ENCODE data around the gene TINAGL1. TPM values are rescaled to one million over a fixed set of nuclear protein-coding genes. Genes with fewer than 3 reads are reported as not detected.

The TINAGL1 gene
- total and polyA plus RNA-seq, 2 of the 13 experiments (the other 11 are each of a cell fraction or from before 2014, with no cell fraction given) = 24.7 to 76.8 TPM

DNA sequence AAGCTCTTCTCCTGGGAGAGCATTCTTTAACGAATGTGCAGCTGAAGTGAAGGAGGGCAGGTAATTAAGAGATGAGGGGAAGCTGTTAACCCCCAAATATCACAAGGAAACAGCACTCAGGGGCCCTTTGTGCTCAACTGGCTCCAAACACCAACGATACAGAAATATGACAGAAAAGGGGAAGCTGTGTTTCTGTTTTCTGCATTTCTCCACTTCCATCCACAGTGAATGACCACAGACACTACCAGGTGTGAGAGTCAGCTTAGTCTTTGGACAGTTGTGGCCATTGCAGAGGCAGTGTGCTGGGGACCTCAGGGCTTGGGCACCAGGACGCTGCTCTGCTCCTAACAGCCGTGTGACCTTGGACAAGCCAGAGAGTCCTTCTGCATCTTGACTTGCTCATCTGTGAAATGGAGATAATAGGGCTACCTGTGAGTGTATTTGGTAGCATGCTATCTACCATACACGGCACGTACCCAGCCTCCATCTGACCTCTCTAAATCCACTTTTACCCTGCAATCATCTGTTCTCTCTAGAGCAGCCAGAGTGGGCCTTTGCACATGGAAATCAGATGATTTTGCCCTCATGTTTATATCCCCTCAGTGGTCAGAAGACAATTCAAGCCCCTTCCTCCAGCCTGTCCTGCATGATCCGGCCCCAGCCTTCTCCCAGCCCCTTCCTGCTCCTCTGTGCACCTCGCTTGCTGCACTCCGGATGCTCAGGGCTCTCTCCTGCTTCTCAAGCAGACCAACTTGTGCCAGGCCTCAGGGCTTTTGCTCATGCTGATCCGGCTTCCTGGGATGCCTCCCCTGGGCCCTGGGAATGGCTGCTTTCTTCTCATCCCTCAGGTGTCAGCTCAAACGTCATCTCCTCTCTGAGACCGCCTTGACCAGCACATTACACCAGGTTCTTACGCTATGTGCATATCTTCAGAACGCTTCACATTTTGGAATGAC lies 4.7 kb upstream of the TINAGL1 start:
- H3K9ac ChIP-seq (ENCODE audit: insufficient read depth, low read depth, low read length) = no peak overlapping the region
- intact Hi-C loops (cut with micrococcal nuclease; ENCODE audit: unreplicated experiment) = no loop called here
- no peaks in the 10 kb centered on the region for H4K20me1 ChIP-seq (ENCODE audit: insufficient read depth, low read length)
- FAIRE-seq (no peak), ATAC-seq (no peak), DNase-seq (ENCODE audit: low spot score) (no peak)
- ChIA-PET CTCF (ENCODE audit: low intra/inter-chr PET ratio, low total read pairs) (no interaction called here), POLR2A (no interaction called here)
- H3K36me3 ChIP-seq (replicated peaks in 1 of 2; ENCODE audit: control insufficient read depth in 1 of 2, insufficient read depth in 2 of 2, low read length in 2 of 2) = no peaks in the 10 kb centered on the region
- H3K27me3 ChIP-seq (ENCODE audit: control insufficient read depth in 1 of 2, insufficient read depth in 2 of 2, low read length in 2 of 2) = no peaks in the 10 kb centered on the region
- no peak overlapping the region for H3K4me2 ChIP-seq (ENCODE audit: low read depth, low read length)
- whole genome bisulfite sequencing (ENCODE audit: low lambda C conversion rate) = 95% methylated on average over 14 of the region's 14 CpGs
- H3K9me3 ChIP-seq (ENCODE audit: low read length) = no peaks in the 10 kb centered on the region
- H3K4me3 ChIP-seq (replicated peaks in 1 of 3; ENCODE audit: insufficient read depth in 1 of 3, low read depth in 2 of 3, low read length in 3 of 3) = no peak overlapping the region
- no peak overlapping the region for H3K27ac ChIP-seq (ENCODE audit: extremely low read length, insufficient read depth, low read length)
- no peak overlapping the region for H2AFZ ChIP-seq (ENCODE audit: low read length)
- peak; percentile 61; the same call in 1 of the 2 replicates for TF ChIP-seq ZNF629 (CRISPR knock-in tag; conservative IDR thresholded peaks at IDR 0.05)
- TF ChIP-seq, protein P1, sequence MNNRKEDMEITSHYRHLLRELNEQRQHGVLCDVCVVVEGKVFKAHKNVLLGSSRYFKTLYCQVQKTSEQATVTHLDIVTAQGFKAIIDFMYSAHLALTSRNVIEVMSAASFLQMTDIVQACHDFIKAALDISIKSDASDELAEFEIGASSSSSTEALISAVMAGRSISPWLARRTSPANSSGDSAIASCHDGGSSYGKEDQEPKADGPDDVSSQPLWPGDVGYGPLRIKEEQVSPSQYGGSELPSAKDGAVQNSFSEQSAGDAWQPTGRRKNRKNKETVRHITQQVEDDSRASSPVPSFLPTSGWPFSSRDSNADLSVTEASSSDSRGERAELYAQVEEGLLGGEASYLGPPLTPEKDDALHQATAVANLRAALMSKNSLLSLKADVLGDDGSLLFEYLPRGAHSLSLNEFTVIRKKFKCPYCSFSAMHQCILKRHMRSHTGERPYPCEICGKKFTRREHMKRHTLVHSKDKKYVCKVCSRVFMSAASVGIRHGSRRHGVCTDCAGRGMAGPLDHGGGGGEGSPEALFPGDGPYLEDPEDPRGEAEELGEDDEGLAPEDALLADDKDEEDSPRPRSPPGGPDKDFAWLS (CRISPR knock-in tag; IDR thresholded peaks at IDR 0.05; ENCODE audit: borderline replicate concordance) = no peak
- peaks cover 66% of the 10 kb centered on the region for H3K4me1 ChIP-seq (ENCODE audit: insufficient read depth, low read length)
- in situ Hi-C loops (cut with HindIII; ENCODE audit: extremely low pct_ligation_motif_present, low pct_unique_long_range_greater_than_20kb) = no loop called here
- no TSS peak for BruUV-seq (replicated peaks)
- peaks cover 2% of the 10 kb centered on the region for H3K79me2 ChIP-seq (ENCODE audit: insufficient read depth, low read length)

Measured in HepG2 (cell line).